Kidney (tissue), 14 donors: ENCODE data around the gene RNU6-9. TPM values are rescaled to one million over a fixed set of nuclear protein-coding genes. Genes with fewer than 3 reads are reported as not detected.
"Not testable (repeated sequence)": the region's sequence is repeated elsewhere in the genome, so short reads cannot be mapped to it uniquely, and the experiment has no call there.

Source experiments
- DNase-seq, 5 donors: peaks; one replicate each; pipeline ENCODE4 v3.0.0-alpha.2; 2013 to 2020
- FAIRE-seq: peaks from 2 replicates; lab custom pipeline; 2012; peaks lifted over from hg19 to GRCh38; lab: Jason Lieb, UNC
- H3K27ac ChIP-seq, 2 donors: one replicate each; pipeline ENCODE4 v1.7.0; 2013; ENCODE audit warnings: low read depth in 2 of 2, low read length in 2 of 2, inconsistent platforms in 1 of 2
- H3K27me3 ChIP-seq: one replicate; pipeline ENCODE4 v1.7.1; 2013; ENCODE audit warnings: low read length, inconsistent platforms; ENCODE audit not compliant: control insufficient read depth, insufficient read depth
- H3K36me3 ChIP-seq, 3 donors: one replicate each; pipeline versions ENCODE4 v1.7.0 to v1.7.1; 2013; ENCODE audit warnings: low read length in 3 of 3, control low read depth in 1 of 3, inconsistent platforms in 1 of 3; ENCODE audit not compliant: insufficient read depth in 3 of 3, control insufficient read depth in 2 of 3
- H3K4me1 ChIP-seq, 3 donors: one replicate each; pipeline versions ENCODE4 v1.7.0 to v1.7.1; 2013; ENCODE audit warnings: low read length in 3 of 3, inconsistent platforms in 1 of 3, low read depth in 1 of 3; ENCODE audit not compliant: control insufficient read depth in 2 of 3, insufficient read depth in 2 of 3
- H3K4me3 ChIP-seq, 3 donors: one replicate each; pipeline versions ENCODE4 v1.7.0 to v1.8.1; 2013; ENCODE audit warnings: low read length in 3 of 3, control low read depth in 1 of 3, inconsistent platforms in 1 of 3
- H3K9ac ChIP-seq, 3 donors: one replicate each; pipeline versions ENCODE4 v1.7.0 to v1.7.1; 2013; ENCODE audit warnings: low read length in 3 of 3, control low read depth in 1 of 3, inconsistent platforms in 1 of 3
- H3K9me3 ChIP-seq, 3 donors: one replicate each; pipeline versions ENCODE4 v1.7.0 to v1.7.1; 2013; ENCODE audit warnings: low read length in 3 of 3, control low read depth in 1 of 3, inconsistent platforms in 1 of 3; ENCODE audit not compliant: control insufficient read depth in 2 of 3, insufficient read depth in 1 of 3
- CTCF ChIP-seq: IDR thresholded peaks from 3 replicates; pipeline ENCODE4 v1.5.1; 2012; ENCODE audit warnings: mild to moderate bottlenecking, moderate library complexity, borderline replicate concordance; ENCODE audit not compliant: insufficient read depth; ENCODE audit errors: extremely low read depth
- intact Hi-C: fragments of 100-400 bp; cut with DNase I; formaldehyde crosslinking; loops from one replicate; pipeline ENCODE4 v1.11.1; 2022
- polyA plus RNA-seq: library from polyadenylated mRNA; stranded (reverse); fragments of 350-450 nt; fragmentation: Illumina TruSeq; extraction: RNeasy Lipid Tissue Mini Kit (QIAGEN cat#74804); gene quantifications from one replicate; pipeline ENCODE4 v1.2.3, GENCODE V29; 2014; ENCODE audit warnings: low read depth, low replicate concordance; ENCODE audit not compliant: insufficient read depth
- total RNA-seq: library from RNA; stranded (reverse); fragmentation: NEBNext Ultra II Directional; extraction: Animal tissue kit (Norgen Biotek cat#: 25700); gene quantifications from one replicate; pipeline ENCODE4 v1.2.1, GENCODE V29; 2021
- donor health status: control.
- donor health status: control.
- donor health status: control.
- donor health status: control.
- donor health status: control.
- donor health status: DM: yes; HTN: yes; CAD: no.
- donor health status: Normal renal cell carcinoma (clear cell type).

Gene RNU6-9
- total and polyA plus RNA-seq, 2 donors from 2014 or later: not detected

GRCh38 chr19:890831-891230 is 2.5 kb upstream of the RNU6-9 start:
- H3K36me3 ChIP-seq: peaks cover 0 to 10% (median 6%) of the 10 kb centered on the region in 3 donors
- H3K4me1 ChIP-seq: peaks cover 0 to 2% (median 0%) of the 10 kb centered on the region in 3 donors
- H3K27me3 ChIP-seq: no peaks in the 10 kb centered on the region
- intact Hi-C loops: no loop called here
- H3K9me3 ChIP-seq: no peaks in the 10 kb centered on the region
- TF ChIP-seq CTCF: no peak
- no peak overlapping the region for H3K9ac ChIP-seq
- no peak overlapping the region for H3K27ac ChIP-seq
- peak in 1 of 5 donors; percentile 74 for DNase-seq
- FAIRE-seq: no peak
- no peak overlapping the region for H3K4me3 ChIP-seq

DNA sequence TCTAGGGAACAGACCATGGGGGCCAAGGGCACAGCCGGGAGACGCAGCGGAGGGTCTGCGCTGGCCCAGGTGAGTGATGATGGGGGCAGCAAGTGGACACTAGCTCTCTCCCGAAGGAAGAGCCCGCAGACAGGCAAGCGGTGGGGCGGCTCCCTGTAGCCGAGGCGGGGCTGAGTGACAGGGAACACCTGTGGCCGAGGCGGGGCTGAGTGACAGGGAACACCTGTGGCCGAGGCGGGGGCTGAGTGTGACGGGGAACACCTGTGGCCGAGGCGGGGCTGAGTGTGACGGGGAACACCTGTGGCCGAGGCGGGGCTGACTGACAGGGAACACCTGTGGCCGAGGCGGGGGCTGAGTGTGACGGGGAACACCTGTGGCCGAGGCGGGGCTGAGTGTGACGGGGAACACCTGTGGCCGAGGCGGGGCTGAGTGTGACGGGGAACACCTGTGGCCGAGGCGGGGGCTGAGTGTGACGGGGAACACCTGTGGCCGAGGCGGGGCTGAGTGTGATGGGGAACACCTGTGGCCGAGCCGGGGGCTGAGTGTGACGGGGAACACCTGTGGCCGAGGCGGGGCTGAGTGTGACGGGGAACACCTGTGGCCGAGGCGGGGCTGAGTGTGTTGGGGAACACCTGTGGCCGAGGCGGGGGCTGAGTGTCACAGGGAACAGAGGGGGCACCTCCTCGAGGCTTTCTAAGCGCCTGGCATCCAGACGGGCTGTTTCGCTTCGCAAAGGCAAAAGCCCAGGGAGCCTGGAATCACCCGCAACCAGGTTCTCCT is 1.7 kb upstream of the RNU6-9 start:
- Histone ChIP-seq H3K9ac (peak overlapping the region in 1 of 3 donors; percentile 73), H3K4me3 (peak overlapping the region; percentile 56 to 69 (median 61))
- H3K27ac ChIP-seq, H3K9me3 ChIP-seq, H3K27me3 ChIP-seq, H3K36me3 ChIP-seq, FAIRE-seq, intact Hi-C loops, H3K4me1 ChIP-seq: not testable (repeated sequence)
- DNase-seq: peak in 2 of 5 donors; percentile 55 to 79

GRCh38 chr19:892243-892893 is 916 bp upstream of the RNU6-9 start:
- Histone ChIP-seq H3K4me1 (peaks cover 0 to 2% (median 0%) of the 10 kb centered on the region in 3 donors), H3K9me3 (no peaks in the 10 kb centered on the region), H3K27ac (peak overlapping the region in 1 of 2 donors; percentile 32), H3K27me3 (no peaks in the 10 kb centered on the region), H3K36me3 (peaks cover 0 to 4% (median 3%) of the 10 kb centered on the region in 3 donors), H3K9ac (peak overlapping the region; percentile 22 to 73 (median 41)), H3K4me3 (peak overlapping the region; percentile 56 to 69 (median 61))
- TF ChIP-seq CTCF: no peak
- FAIRE-seq (no peak), DNase-seq (peak in 2 of 5 donors; percentile 60 to 87)
- intact Hi-C loops: no loop called here

DNA sequence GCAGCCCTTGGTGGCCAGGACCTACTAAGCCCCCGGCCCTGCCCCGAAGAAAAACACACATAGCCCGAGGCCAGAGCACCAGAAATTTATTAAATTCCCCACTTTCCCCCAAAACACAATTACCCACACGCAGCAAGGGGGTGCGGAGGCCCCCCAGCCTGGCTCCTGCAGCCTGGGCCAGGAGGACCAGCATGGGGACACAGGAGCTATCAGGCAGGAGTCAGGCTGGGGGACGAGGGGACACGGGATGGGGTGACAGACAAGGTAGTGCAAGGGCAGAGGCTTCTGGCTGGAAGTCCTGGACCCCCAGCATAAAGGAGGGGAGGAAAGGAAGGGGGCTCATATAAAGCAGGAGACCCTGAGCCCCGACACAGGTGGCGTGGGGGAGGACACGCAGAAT is 3.1 kb downstream of the RNU6-9 start:
- peaks cover 0 to 2% (median 0%) of the 10 kb centered on the region in 3 donors for H3K4me1 ChIP-seq
- no peak overlapping the region for H3K4me3 ChIP-seq
- no peak for TF ChIP-seq CTCF
- H3K27ac ChIP-seq: no peak overlapping the region
- no peak overlapping the region for H3K9ac ChIP-seq
- no peaks in the 10 kb centered on the region for H3K9me3 ChIP-seq
- no peak for DNase-seq
- intact Hi-C loops: no loop called here
- no peaks in the 10 kb centered on the region for H3K27me3 ChIP-seq
- FAIRE-seq: no peak
- H3K36me3 ChIP-seq: no peaks in the 10 kb centered on the region
